HEK293 (cell line): ENCODE measurements around the gene SERINC4.

Experiments used
- EGR2 ChIP-seq: fragments of 450-650 bp; formaldehyde crosslinking; IDR thresholded peaks from 2 replicates; pipeline ENCODE4 v1.5.1; 2016; ENCODE audit warnings: low read depth, missing biosample characterization, missing genetic modification characterization
- FEZF1 ChIP-seq: fragments of 450-650 bp; formaldehyde crosslinking; IDR thresholded peaks from 2 replicates; pipeline ENCODE4 v1.5.1; 2016; ENCODE audit warnings: missing biosample characterization, missing genetic modification characterization
- HOXC10 ChIP-seq: sonication (generic); formaldehyde crosslinking; IDR thresholded peaks from 2 replicates; pipeline ENCODE4 v1.8.1; 2023; ENCODE audit warnings: mild to moderate bottlenecking, missing genetic modification reagents
- KLF7 ChIP-seq: fragments of 450-650 bp; formaldehyde crosslinking; IDR thresholded peaks from 2 replicates; pipeline ENCODE4 v1.5.1; 2016; ENCODE audit warnings: missing biosample characterization, missing genetic modification characterization, borderline replicate concordance
- KLF9 ChIP-seq: fragments of 450-650 bp; formaldehyde crosslinking; IDR thresholded peaks from 2 replicates; pipeline ENCODE4 v1.5.1; 2016; ENCODE audit warnings: missing biosample characterization, missing genetic modification characterization, low read depth
- PATZ1 ChIP-seq: fragments of 450-650 bp; formaldehyde crosslinking; IDR thresholded peaks from 2 replicates; pipeline ENCODE4 v1.5.1; 2016; ENCODE audit warnings: missing biosample characterization, missing genetic modification characterization
- ZBTB8A ChIP-seq: fragments of 450-650 bp; formaldehyde crosslinking; IDR thresholded peaks from 2 replicates; pipeline ENCODE4 v1.5.1; 2016; ENCODE audit warnings: missing biosample characterization, missing genetic modification characterization
- ZFP69B ChIP-seq: fragments of 450-650 bp; formaldehyde crosslinking; IDR thresholded peaks from 2 replicates; pipeline ENCODE4 v1.5.1; 2016; ENCODE audit warnings: missing biosample characterization, missing genetic modification characterization
- ZNF10 ChIP-seq: fragments of 450-650 bp; formaldehyde crosslinking; IDR thresholded peaks from 2 replicates; pipeline ENCODE4 v1.5.1; 2017; ENCODE audit warnings: missing biosample characterization, missing genetic modification characterization
- ZNF112 ChIP-seq: fragments of 450-650 bp; formaldehyde crosslinking; IDR thresholded peaks from 2 replicates; pipeline ENCODE4 v1.5.0; 2017; ENCODE audit warnings: missing biosample characterization, missing genetic modification characterization
- ZNF132 ChIP-seq: fragments of 450-650 bp; formaldehyde crosslinking; IDR thresholded peaks from 2 replicates; pipeline ENCODE4 v1.5.1; 2017; ENCODE audit warnings: missing biosample characterization, missing genetic modification characterization, borderline replicate concordance
- ZNF157 ChIP-seq: fragments of 450-650 bp; formaldehyde crosslinking; IDR thresholded peaks from 2 replicates; pipeline ENCODE4 v1.5.1; 2016; ENCODE audit warnings: missing biosample characterization, missing genetic modification characterization
- ZNF174 ChIP-seq: fragments of 450-650 bp; formaldehyde crosslinking; IDR thresholded peaks from 2 replicates; pipeline ENCODE4 v1.5.0; 2017; ENCODE audit warnings: missing biosample characterization, mild to moderate bottlenecking, missing genetic modification characterization
- ZNF266 ChIP-seq: fragments of 450-650 bp; formaldehyde crosslinking; IDR thresholded peaks from 2 replicates; pipeline ENCODE4 v1.5.1; 2016; ENCODE audit warnings: missing biosample characterization, missing genetic modification characterization, low read depth
- ZNF280C ChIP-seq: fragments of 450-650 bp; formaldehyde crosslinking; IDR thresholded peaks from 2 replicates; pipeline ENCODE4 v1.5.1; 2016; ENCODE audit warnings: missing biosample characterization, missing genetic modification characterization
- ZNF350 ChIP-seq: fragments of 450-650 bp; formaldehyde crosslinking; IDR thresholded peaks from 2 replicates; pipeline ENCODE4 v1.5.0; 2017; ENCODE audit warnings: missing biosample characterization, mild to moderate bottlenecking, missing genetic modification characterization
- ZNF366 ChIP-seq: fragments of 450-650 bp; formaldehyde crosslinking; conservative IDR thresholded peaks from 2 replicates; pipeline ENCODE4 v1.5.1; 2016; ENCODE audit warnings: missing biosample characterization, missing genetic modification characterization
- ZNF37A ChIP-seq: fragments of 450-650 bp; IDR thresholded peaks from 2 replicates; pipeline ENCODE4 v1.5.1; 2018; ENCODE audit warnings: missing biosample characterization, missing genetic modification characterization
- ZNF488 ChIP-seq: fragments of 450-650 bp; formaldehyde crosslinking; IDR thresholded peaks from 2 replicates; pipeline ENCODE4 v1.5.1; 2016; ENCODE audit warnings: missing biosample characterization, missing genetic modification characterization
- ZNF501 ChIP-seq: fragments of 450-650 bp; formaldehyde crosslinking; IDR thresholded peaks from 2 replicates; pipeline ENCODE4 v1.5.1; 2016; ENCODE audit warnings: missing biosample characterization, missing genetic modification characterization
- ZNF624 ChIP-seq: fragments of 450-650 bp; formaldehyde crosslinking; IDR thresholded peaks from 2 replicates; pipeline ENCODE4 v1.5.1; 2017; ENCODE audit warnings: missing biosample characterization, missing genetic modification characterization
- ZNF626 ChIP-seq: fragments of 450-650 bp; sonication (Bioruptor Pico); formaldehyde crosslinking; IDR thresholded peaks from 2 replicates; pipeline ENCODE4 v1.5.1; 2018; ENCODE audit warnings: missing biosample characterization, missing genetic modification characterization, inconsistent platforms
- ZNF660 ChIP-seq: fragments of 450-650 bp; IDR thresholded peaks from 2 replicates; pipeline ENCODE4 v1.5.1; 2018; ENCODE audit warnings: missing biosample characterization, mild to moderate bottlenecking, missing genetic modification characterization
- ZSCAN18 ChIP-seq: fragments of 450-650 bp; formaldehyde crosslinking; IDR thresholded peaks from 2 replicates; pipeline ENCODE4 v1.5.1; 2016; ENCODE audit warnings: missing biosample characterization, missing genetic modification characterization
- ZSCAN23 ChIP-seq: fragments of 450-650 bp; formaldehyde crosslinking; IDR thresholded peaks from 2 replicates; pipeline ENCODE4 v1.5.1; 2016; ENCODE audit warnings: missing biosample characterization, missing genetic modification characterization
- TF ChIP-seq, protein P1 (sequence below): fragments of 450-650 bp; formaldehyde crosslinking; IDR thresholded peaks from 2 replicates; pipeline ENCODE4 v1.5.1; 2016; ENCODE audit warnings: missing biosample characterization, missing genetic modification characterization, low read depth
- TF ChIP-seq, protein P2 (sequence below): fragments of 450-650 bp; formaldehyde crosslinking; IDR thresholded peaks from 2 replicates; pipeline ENCODE4 v1.5.1; 2016; ENCODE audit warnings: missing biosample characterization, missing genetic modification characterization, borderline replicate concordance
- TF ChIP-seq, protein P3 (sequence below): fragments of 450-650 bp; formaldehyde crosslinking; IDR thresholded peaks from 2 replicates; pipeline ENCODE4; 2016; ENCODE audit warnings: missing biosample characterization, missing genetic modification characterization

SERINC4 gene

DNA sequence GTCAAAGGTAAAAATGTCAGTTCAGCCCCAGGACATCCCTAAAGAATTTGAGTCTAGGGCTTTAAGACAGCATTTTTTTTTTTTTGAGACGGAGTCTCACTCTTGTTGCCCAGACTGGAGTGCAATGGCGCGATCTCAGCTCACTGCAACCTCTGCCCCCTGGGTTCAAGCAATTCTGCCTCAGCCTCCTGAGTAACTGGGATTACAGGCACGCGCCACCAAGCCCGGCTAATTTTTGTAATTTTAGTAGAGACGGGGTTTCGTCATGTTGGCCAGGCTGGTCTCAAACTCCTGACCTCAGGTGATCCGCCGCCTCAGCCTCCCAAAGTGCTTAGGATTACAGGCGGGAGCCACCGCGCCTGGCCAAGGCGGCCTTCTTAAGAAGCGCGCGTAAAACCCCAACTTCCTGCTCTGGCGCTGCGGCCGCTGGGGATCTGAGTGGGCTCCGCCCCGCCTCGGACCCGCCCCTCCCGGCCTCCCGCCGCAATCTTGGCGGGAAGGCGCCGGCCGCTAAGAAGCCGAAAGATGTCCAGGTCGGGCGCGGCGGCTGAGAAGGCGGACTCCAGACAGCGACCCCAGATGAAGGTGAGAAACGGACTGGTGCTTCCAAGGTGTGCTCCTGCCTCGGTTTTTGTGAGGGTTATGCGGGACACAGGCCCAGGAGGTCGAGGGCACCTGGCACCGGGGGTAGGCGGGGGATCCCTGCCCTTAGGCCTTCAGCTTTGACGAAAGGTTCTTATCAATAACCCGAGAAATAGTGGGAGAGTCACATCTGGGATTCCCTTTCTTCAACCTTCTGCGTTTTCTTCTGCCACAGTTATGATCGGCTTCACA, 26.7 kb upstream of the SERINC4 start, which contains the start of gene WDR76 (continued):
- TF ChIP-seq ZNF280C (tag by site-specific recombination) (no peak), ZNF501 (tag by site-specific recombination) (peak; percentile 71; the same call in 1 of the 2 replicates), ZNF626 (tag by site-specific recombination) (no peak), ZNF37A (tag by site-specific recombination) (no peak), ZNF112 (no peak), ZNF174 (tag by site-specific recombination) (no peak), ZNF366 (no peak), ZNF488 (tag by site-specific recombination) (no peak), ZNF266 (no peak), ZNF660 (no peak; the same call in 1 of the 2 replicates), HOXC10 (CRISPR knock-in tag) (no peak), PATZ1 (tag by site-specific recombination) (peak; percentile 69), ZNF157 (tag by site-specific recombination) (no peak), ZNF10 (no peak), ZNF132 (no peak), ZSCAN18 (no peak), ZFP69B (tag by site-specific recombination) (peak; percentile 83), ZBTB8A (peak; percentile 41; the same call in 1 of the 2 replicates), ZNF624 (tag by site-specific recombination) (no peak), KLF7 (peak; percentile 85), EGR2 (tag by site-specific recombination) (no peak), FEZF1 (no peak), ZNF350 (tag by site-specific recombination) (no peak), ZSCAN23 (tag by site-specific recombination) (no peak), KLF9 (tag by site-specific recombination) (peak; percentile 76)
- TF ChIP-seq, protein P1, sequence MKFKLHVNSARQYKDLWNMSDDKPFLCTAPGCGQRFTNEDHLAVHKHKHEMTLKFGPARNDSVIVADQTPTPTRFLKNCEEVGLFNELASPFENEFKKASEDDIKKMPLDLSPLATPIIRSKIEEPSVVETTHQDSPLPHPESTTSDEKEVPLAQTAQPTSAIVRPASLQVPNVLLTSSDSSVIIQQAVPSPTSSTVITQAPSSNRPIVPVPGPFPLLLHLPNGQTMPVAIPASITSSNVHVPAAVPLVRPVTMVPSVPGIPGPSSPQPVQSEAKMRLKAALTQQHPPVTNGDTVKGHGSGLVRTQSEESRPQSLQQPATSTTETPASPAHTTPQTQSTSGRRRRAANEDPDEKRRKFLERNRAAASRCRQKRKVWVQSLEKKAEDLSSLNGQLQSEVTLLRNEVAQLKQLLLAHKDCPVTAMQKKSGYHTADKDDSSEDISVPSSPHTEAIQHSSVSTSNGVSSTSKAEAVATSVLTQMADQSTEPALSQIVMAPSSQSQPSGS: no peak
- TF ChIP-seq, protein P2, sequence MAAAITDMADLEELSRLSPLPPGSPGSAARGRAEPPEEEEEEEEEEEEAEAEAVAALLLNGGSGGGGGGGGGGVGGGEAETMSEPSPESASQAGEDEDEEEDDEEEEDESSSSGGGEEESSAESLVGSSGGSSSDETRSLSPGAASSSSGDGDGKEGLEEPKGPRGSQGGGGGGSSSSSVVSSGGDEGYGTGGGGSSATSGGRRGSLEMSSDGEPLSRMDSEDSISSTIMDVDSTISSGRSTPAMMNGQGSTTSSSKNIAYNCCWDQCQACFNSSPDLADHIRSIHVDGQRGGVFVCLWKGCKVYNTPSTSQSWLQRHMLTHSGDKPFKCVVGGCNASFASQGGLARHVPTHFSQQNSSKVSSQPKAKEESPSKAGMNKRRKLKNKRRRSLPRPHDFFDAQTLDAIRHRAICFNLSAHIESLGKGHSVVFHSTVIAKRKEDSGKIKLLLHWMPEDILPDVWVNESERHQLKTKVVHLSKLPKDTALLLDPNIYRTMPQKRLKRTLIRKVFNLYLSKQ (tag by site-specific recombination): no peak
- TF ChIP-seq, protein P3, sequence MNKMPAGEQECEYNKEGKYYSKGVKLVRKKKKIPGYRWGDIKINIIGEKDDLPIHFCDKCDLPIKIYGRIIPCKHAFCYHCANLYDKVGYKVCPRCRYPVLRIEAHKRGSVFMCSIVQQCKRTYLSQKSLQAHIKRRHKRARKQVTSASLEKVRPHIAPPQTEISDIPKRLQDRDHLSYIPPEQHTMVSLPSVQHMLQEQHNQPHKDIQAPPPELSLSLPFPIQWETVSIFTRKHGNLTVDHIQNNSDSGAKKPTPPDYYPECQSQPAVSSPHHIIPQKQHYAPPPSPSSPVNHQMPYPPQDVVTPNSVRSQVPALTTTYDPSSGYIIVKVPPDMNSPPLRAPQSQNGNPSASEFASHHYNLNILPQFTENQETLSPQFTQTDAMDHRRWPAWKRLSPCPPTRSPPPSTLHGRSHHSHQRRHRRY (tag by site-specific recombination): no peak
